ENCODE results near the gene PSAPL1.

Gene PSAPL1

DNA sequence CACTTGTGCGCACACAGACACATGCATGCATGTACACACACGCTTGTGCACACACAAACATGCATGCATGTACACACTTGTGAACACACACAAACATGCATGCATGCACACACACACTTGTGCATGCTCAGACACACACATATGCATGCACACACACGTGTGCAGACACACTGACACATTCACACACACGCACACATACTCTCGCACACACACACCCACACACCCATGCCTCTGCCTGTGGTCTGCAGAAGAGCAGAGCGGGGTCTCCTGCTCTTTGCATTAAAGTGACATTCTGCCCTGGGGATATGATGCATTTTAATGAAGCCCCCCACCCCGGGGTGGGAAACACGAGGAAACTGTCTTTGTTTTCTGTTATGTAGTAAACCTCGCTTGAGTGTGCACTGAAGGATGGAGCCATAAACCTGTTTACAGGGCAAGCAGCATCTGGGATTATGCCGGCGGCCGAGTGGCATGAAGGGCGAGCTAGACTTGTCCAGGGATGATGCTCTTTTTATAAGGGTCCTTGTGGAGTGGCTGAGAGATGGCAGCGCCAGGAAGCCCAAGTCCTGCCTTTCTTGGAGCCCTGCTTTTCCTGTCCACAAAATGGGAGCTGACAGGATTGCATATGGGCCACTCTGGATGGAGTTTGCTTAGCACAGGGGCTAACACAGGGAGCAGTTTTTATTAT is 17.8 kb downstream of the PSAPL1 start:
- DNase-seq, result no peak

DNA sequence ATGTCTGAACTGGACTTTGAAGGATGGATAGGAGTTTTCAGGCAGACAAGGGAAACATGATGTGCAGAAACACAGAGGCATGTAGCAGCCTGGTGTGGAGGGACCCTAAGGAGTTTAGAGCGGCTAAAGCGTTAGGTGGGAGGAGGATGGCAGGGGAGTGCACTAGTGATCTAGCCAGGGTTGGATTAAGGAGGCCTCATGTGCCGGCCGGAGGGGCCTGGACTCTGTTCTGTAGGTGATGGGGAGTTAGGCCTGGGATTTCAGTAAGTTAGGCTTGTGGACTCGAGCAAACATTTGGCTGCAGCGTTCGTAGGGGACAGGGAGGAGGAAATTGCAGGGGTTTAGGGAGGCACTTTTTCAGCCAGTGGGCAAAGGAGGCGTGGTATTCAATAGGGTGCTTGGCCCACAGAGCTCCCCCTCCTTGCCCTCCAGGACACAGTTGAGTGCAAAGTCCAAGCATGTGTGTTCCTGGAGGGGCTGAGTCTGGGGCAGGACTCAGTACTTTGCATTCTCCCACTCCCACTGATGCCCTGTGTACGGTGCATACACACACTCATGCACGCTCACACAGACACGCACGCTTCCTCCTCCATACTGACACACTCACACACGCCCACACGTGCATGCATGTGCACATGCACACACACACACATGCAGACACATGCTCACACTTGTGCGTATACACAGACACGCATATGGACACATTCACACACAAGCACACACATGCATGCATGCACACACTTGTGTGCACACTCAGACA is 18.6 kb downstream of the PSAPL1 start:
- DNase-seq, result no peak

GRCh38 chr4:7414736-7415510 is 19.8 kb downstream of the PSAPL1 start:
- no peak for DNase-seq

DNA sequence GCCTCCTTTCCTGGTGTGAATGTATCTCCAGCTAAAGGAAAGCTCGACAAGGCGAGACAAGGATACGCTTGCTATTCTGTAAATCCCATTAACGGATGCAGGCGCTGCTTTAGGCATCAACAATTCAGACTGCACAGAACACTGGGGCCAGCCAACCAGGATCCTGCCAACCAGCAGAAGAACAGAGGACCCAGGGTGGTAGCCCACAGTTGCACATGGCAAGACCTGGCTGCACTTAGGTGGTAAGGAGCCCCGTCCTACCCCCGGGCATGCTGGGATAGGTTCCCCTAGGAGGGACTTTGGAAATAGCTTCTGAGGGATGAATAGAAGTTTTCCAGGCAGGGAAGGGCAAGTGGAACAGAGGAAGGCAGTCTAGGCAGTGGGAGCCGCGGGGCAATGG is 20.7 kb downstream of the PSAPL1 start:
- no peak for DNase-seq

GRCh38 chr4:7412554-7412912 is 22.2 kb downstream of the PSAPL1 start:
- no peak for DNase-seq

DNA sequence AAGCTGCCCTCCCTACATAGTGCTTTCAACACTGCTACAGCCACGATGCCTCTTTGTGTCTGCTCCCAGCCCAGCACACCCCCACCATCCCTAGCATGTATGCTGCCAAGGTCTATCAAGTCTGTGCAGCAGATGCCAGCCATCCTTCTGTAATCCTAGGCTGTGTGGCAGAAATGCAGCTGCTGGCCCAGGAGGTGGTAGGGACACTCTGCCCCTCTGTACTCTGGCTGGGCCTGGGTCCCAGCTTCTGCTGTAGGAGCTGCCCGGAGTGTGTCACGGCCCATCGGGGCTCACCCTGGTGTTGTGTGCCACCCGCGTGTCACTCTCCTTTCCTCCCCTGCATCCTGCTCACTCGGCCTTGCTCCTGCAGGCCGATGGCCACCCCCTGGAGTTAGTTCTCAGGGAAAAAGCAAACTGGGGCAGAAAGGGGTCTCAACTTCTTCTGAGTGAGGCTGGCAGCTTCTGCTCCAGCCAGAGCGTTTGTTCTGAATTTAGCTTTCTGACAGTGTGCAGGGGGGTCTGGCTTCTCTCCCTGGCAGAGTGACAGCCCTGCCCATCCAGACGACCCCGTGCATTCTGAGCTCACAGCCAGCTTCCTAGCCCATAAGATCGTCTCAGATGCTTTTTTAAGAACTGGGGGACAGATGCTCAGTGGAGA is 22.7 kb downstream of the PSAPL1 start:
- no peak for DNase-seq

DNA sequence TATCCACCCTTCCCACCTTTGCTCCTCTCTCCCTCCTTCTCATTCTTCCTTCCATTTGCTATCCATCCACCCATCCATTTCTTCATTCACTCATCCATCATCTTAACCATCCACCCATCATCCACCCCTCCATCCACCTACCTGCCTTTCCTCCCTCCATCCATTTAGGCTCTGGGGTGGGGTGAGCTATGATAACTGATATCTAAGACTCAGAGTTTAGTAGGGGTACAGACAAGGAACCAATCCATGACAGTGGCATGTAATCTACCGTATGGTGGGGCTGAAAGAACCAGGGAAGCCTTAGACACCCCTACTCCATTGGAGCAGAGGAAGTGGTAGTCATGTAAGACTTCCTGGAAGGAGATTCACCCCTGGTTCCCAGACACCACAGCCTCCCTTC is 23.2 kb downstream of the PSAPL1 start:
- no peak for DNase-seq

DNA sequence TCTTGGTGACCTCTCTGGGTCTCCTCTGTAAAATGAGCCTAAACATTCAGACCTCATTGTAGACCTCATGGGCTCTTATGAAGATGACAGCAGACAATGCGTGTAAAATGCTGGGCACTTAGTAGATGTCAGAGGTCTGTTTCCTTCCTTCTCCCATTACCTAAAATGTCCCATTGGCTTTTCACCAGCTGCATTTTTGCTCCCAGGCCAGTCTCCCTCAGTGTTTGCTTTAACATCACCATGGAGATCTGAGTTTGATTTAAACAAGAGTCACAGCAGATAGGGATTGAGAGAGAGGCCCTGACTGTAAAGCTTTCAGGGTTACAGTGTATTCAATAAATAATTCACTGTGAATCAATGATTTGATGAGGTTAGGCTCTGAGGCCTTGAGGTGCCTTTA is 24.3 kb downstream of the PSAPL1 start:
- DNase-seq, result no peak

DNA sequence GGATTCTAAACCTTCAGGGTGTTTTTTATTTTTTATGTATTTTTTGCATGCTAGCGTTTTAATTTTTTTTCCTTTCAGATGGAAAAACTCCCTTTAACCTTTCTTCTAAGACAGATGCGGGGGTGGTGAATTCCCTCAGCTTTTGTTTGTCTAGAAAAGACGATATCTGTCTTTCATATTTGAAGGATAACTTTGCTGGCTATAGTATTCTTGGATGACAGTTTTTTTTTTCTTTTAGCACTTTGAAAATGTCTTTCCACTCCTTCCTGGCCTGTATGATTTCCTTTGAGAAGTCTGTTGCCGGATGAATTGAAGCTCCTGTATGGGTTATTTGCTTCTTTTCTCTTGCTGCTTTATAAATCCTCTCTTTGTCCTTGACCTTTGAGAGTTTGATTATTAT is 26.6 kb downstream of the PSAPL1 start:
- DNase-seq, result no peak

- DNase-seq, result no peak
Measured at GRCh38 chr4:7403001-7403400, 31.7 kb downstream of the PSAPL1 start.

DNA sequence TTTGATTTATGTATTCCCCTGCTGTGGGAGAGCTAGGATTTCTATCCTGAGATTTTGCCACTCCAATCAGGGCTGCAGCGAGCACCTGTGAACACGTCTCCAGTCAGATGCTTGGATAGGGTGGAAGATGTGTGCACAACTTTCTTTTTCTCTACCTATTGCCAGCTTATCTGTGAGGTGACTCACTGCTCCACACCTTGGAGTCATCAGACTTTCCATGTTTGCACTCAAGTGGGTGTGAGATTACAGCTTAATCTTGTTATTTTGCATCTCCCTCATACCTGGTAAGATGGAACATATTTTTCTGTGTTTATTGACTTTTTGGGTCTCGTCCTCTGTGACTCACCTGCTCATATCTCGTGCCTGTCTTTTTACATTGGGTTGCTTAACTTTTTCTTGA is 32.2 kb downstream of the PSAPL1 start:
- no peak for DNase-seq

DNA sequence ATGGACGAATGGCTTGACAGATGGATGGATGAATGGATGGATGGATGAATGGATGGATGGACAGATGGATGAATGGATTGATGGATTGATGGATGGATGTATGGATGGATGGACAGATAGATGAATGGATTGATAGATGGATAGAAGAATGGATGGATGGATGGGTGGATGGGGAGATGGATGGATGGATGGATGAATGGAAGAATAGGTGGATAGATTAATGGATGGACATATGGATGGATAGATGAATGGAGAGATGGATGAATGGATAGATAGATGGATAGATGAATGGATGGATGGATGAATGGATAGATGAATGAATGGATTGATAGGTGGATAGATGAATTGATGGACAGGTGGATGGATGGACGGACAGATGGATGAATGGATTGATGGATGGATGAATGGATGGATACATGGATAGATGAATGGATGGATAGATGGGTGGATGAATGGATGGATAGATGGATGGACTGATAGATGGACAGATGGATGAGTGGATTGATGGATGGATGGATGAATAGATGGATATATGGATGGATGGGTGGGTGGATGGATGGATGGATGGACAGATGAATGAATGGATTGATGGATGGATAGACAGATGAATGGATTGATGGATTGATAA is 33.9 kb downstream of the PSAPL1 start:
- no peak for DNase-seq

GRCh38 chr4:7399440-7400234 is 35.1 kb downstream of the PSAPL1 start:
- DNase-seq, result no peak

- no peak for DNase-seq
Measured at GRCh38 chr4:7398788-7399439, 35.8 kb downstream of the PSAPL1 start.

GRCh38 chr4:7398104-7398423 is 36.7 kb downstream of the PSAPL1 start:
- DNase-seq, result no peak

DNA sequence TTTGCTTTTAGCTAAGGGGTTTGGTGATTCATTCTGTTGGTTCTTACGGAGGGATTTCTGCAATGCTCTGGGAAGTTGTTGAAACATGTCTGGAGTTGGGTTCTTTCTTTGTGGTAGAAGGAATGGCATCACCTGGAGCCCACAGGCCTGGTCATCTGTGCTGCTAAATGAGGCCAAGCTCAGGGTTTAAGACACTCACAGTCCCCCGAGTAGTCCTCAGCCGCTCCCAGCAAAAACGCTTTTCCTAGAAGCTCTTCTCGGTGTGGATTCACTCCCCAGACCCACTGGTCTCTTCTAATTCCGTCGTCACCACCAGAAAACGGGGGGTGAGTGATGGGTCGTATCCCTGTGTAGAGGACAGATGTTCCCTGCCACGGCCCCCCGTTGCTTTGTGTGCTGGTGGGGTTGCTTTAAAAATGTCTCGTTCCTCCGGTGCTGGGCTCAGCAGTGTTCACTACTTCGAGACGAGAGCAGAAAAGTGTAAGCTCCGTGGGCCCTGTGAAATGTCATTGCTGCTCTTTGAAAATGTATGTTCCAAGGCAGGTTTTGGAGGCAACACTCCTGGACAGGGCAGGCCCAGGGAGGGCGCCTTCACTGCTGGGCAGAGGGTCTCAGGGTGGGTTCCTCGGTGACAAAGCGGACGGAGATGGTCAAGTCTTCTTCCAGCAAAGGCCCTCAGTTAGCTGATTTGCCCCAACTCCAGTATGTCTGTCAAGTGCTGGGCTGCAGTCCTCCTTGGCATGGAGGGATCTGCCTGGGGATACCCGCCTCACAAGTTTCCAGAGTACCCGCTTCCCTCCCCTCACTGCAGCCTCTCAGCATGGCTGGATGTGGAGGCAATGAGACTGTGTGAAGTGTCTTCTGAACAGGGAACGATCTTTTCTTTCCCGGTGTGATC is 37.3 kb downstream of the PSAPL1 start:
- no peak for DNase-seq

- DNase-seq, result no peak
Measured at GRCh38 chr4:7396186-7396910, 38.4 kb downstream of the PSAPL1 start.

DNA sequence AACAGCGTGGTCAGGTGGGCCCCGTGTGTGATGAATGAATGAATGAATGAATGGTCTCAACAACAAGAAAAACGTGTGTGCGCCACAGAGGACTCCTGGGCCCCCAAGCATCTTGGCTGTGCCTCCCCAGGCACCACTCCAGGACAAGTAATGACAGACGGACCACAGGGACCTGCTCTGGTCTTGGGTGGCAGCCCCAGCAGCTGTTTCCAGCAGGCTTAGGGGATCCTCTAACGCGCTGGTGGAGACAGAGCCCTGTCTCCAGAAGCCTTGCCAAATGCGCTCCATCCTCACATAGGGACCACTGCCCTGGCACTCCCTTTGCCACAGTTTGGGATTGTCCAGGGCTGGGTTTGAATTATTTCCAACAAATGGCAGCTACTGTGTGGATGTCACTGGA is 39.1 kb downstream of the PSAPL1 start:
- no peak for DNase-seq

GRCh38 chr4:7394681-7395451 is 39.9 kb downstream of the PSAPL1 start:
- no peak for DNase-seq
